ENCODE results near the gene CHRDL1.
A peak's percentile ranks its signal among the peaks of the same experiment; 100 is the strongest.

The CHRDL1 gene

GRCh38 chrX:110699109-110699508 is 96.5 kb downstream of the CHRDL1 start:
- CTCF ChIA-PET: no interaction called here
- POLR2A ChIA-PET: no interaction called here
- TF ChIP-seq, protein P1, sequence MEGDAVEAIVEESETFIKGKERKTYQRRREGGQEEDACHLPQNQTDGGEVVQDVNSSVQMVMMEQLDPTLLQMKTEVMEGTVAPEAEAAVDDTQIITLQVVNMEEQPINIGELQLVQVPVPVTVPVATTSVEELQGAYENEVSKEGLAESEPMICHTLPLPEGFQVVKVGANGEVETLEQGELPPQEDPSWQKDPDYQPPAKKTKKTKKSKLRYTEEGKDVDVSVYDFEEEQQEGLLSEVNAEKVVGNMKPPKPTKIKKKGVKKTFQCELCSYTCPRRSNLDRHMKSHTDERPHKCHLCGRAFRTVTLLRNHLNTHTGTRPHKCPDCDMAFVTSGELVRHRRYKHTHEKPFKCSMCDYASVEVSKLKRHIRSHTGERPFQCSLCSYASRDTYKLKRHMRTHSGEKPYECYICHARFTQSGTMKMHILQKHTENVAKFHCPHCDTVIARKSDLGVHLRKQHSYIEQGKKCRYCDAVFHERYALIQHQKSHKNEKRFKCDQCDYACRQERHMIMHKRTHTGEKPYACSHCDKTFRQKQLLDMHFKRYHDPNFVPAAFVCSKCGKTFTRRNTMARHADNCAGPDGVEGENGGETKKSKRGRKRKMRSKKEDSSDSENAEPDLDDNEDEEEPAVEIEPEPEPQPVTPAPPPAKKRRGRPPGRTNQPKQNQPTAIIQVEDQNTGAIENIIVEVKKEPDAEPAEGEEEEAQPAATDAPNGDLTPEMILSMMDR (IDR thresholded peaks at IDR 0.05; ENCODE audit: control extremely low read depth, extremely low read depth, low read depth, missing control alignments): no peak
- DNase-seq (ENCODE audit: extremely low spot score): no peak

GRCh38 chrX:110698696-110699095 is 96.9 kb downstream of the CHRDL1 start:
- POLR2A ChIA-PET: no interaction called here
- CTCF ChIA-PET: no interaction called here
- TF ChIP-seq, protein P1 (IDR thresholded peaks at IDR 0.05; ENCODE audit: control extremely low read depth, extremely low read depth, low read depth, missing control alignments): no peak
- DNase-seq (ENCODE audit: extremely low spot score): peak; percentile 7

- TF ChIP-seq, protein P1 (IDR thresholded peaks at IDR 0.05; ENCODE audit: control extremely low read depth, extremely low read depth, low read depth, missing control alignments): no peak
- no peak for DNase-seq (ENCODE audit: extremely low spot score)
- POLR2A ChIA-PET: no interaction called here
- CTCF ChIA-PET: no interaction called here
These were observed 102.8 kb downstream of the CHRDL1 start for GRCh38 chrX:110692866-110693265.

DNA sequence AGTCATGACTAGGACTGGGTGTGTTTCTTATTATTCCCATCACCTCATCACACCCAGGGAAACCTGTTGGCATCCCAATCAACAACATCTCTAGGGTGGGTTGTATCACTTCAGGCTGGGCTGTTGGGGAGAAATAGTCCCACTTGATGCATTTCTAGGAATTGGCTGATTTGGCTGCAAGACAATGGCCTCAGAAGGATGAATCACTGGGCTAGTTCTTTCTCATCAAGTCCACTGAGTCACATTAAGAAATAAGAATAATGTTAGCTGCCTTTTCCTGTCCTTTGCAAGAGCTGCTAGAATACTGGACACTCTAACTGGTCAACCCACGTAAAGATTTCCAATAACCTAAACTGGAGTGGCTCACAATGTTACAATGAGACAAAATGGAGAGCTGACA is 104.2 kb downstream of the CHRDL1 start:
- DNase-seq (ENCODE audit: extremely low spot score): no peak
- TF ChIP-seq, protein P1 (IDR thresholded peaks at IDR 0.05; ENCODE audit: control extremely low read depth, extremely low read depth, low read depth, missing control alignments): no peak
- POLR2A ChIA-PET: no interaction called here
- CTCF ChIA-PET: no interaction called here

DNA sequence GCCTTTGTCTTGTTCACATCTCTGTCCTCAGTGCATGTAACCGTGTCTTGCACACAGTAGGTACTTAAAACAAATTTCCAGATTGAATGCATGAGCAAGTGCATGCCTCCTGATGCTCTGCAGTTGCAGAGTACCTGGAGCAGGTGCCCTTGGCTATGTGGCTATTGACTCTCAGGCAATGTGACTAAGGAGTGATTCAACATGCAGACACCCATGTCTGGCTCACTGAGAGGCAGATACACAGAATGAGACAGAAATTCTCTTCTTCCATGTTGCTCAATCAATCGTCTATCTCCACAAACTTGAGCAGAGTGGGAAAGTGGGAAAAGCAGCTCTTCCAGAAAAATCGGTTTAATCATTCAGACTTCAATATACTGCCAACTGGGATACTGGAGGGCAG is 111.0 kb downstream of the CHRDL1 start:
- DNase-seq (ENCODE audit: extremely low spot score): no peak
- TF ChIP-seq, protein P1 (IDR thresholded peaks at IDR 0.05; ENCODE audit: control extremely low read depth, extremely low read depth, low read depth, missing control alignments): no peak
- ChIA-PET CTCF (no interaction called here), POLR2A (no interaction called here)

DNA sequence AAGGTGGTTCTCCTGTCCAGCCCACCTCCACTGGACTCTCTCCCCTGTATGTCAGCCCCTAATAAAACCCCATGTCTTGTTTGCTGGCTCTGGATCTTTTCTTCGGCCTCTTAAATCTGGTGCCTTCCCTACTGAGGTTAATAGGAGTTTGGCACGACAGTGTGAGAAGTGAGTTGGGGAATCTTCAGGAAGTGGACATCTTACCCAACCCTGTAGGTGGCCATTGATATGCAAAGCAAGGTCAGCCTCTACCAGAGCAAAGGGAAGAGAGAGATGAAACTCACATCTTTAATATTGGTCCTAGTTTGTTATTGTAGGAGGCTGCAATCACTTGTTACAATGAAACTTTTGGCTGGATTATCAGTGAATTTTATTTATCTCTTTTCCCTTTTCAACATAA is 111.7 kb downstream of the CHRDL1 start:
- TF ChIP-seq, protein P1 (IDR thresholded peaks at IDR 0.05; ENCODE audit: control extremely low read depth, extremely low read depth, low read depth, missing control alignments): no peak
- CTCF ChIA-PET: no interaction called here
- DNase-seq (ENCODE audit: extremely low spot score): no peak
- POLR2A ChIA-PET: no interaction called here

- ChIA-PET POLR2A (no interaction called here), CTCF (interaction anchor here (1.4 kb wide), 1 partner anchor 10 kb away, joined by 4 read pairs; no protein-coding TSS in a partner anchor)
- no peak for DNase-seq (ENCODE audit: extremely low spot score)
- TF ChIP-seq, protein P1 (IDR thresholded peaks at IDR 0.05; ENCODE audit: control extremely low read depth, extremely low read depth, low read depth, missing control alignments): no peak
These were observed 117.0 kb downstream of the CHRDL1 start for GRCh38 chrX:110678591-110678990.

Data from GM10248 (cell line).